Aorta (tissue), 5 donors: ENCODE data around the gene TMEM72. TPM values are rescaled to one million over a fixed set of nuclear protein-coding genes. Genes with fewer than 3 reads are reported as not detected.

Source experiments
- ATAC-seq: fragments of 200-7000 bp; cut with Tn5 transposase; one replicate; pipeline ENCODE4 v1.9.1; 2022; ENCODE audit warnings: moderate library complexity; ENCODE audit not compliant: low FRiP score
- DNase-seq, 2 donors: peaks; one replicate each; pipeline ENCODE4 v3.0.0-alpha.2; 2020
- H3K27ac ChIP-seq, 2 donors: one replicate each; pipeline ENCODE4 v1.5.1; 2013; ENCODE audit warnings: low read length in 2 of 2, mild to moderate bottlenecking in 2 of 2, moderate library complexity in 2 of 2, control low read depth in 1 of 2, inconsistent platforms in 1 of 2, low read depth in 1 of 2
- H3K27me3 ChIP-seq, 2 donors: one replicate each; pipeline ENCODE4 v1.6.1; 2013; ENCODE audit warnings: control low read depth in 1 of 2, low read length in 1 of 2, mild to moderate bottlenecking in 1 of 2, moderate library complexity in 1 of 2; ENCODE audit not compliant: insufficient read depth in 2 of 2, control insufficient read depth in 1 of 2
- H3K36me3 ChIP-seq, 2 donors: one replicate each; pipeline ENCODE4 v1.6.1; 2013; ENCODE audit warnings: control low read depth in 1 of 2, low read length in 1 of 2, mild to moderate bottlenecking in 1 of 2; ENCODE audit not compliant: insufficient read depth in 2 of 2, control insufficient read depth in 1 of 2
- H3K4me1 ChIP-seq, 2 donors: one replicate each; pipeline ENCODE4 v1.6.1; 2013; ENCODE audit warnings: low read length in 2 of 2, control low read depth in 1 of 2, mild to moderate bottlenecking in 1 of 2, moderate library complexity in 1 of 2; ENCODE audit not compliant: insufficient read depth in 2 of 2, control insufficient read depth in 1 of 2
- H3K4me3 ChIP-seq, 2 donors: one replicate each; pipeline ENCODE4 v1.5.1; 2013; ENCODE audit warnings: low read length in 2 of 2, control low read depth in 1 of 2, mild to moderate bottlenecking in 1 of 2
- H3K9me3 ChIP-seq: one replicate; pipeline ENCODE4 v1.6.1; 2013; ENCODE audit warnings: mild to moderate bottlenecking, low read length; ENCODE audit not compliant: control insufficient read depth
- WGBS, 2 donors: extraction: QIAGEN DNeasy Blood & Tissue Kit; methylation state at CpG; one replicate each; pipeline ENCODE4 v1.1.7; 2013; 5-methylcytosine and 5-hydroxymethylcytosine counted together
- intact Hi-C, 2 donors: fragments of 100-400 bp; cut with DNase I; formaldehyde crosslinking; loops; one replicate each; pipeline versions ENCODE4 v1.14.2 to v1.15.0; 2022
- polyA plus RNA-seq, 2 donors: library from polyadenylated mRNA; stranded (reverse); fragments of 200-250 nt; gene quantifications; one replicate each; pipeline ENCODE4 v1.2.3, GENCODE V29; 2013
- total RNA-seq, 2 donors: library from RNA; stranded (reverse); fragmentation: NEBNext Ultra II Directional; extraction: Animal tissue kit (Norgen Biotek cat#: 25700); gene quantifications; one replicate each; pipeline ENCODE4 v1.2.1, GENCODE V29; 2021
- donor health status: healthy with polysubstance abuse.
- donor health status: Bipolar disorder and iron deficiency.
- donor health status: DM: no; HTN: no; CAD: no.
- donor health status: DM: no; HTN: no; CAD: no.
- donor health status: DM: yes; HTN: yes; CAD: no.

The TMEM72 gene
- total and polyA plus RNA-seq, 4 donors: not detected

GRCh38 chr10:44979281-44980191, 68.4 kb downstream of the TMEM72 start:
- intact Hi-C loops: loop anchor here (5.0 to 10.0 kb wide), 2 partner anchors 105 to 1157 kb away; no protein-coding TSS in a partner anchor
- H3K27me3 ChIP-seq: no peaks in the 10 kb centered on the region
- no peak for ATAC-seq
- WGBS, 2 donors: 84% methylated on average over 13 of the region's 13 CpGs
- DNase-seq: peak in 1 of 2 donors; percentile 49
- no peak overlapping the region for H3K4me3 ChIP-seq
- H3K36me3 ChIP-seq: no peaks in the 10 kb centered on the region
- H3K4me1 ChIP-seq: peaks cover 0 to 3% of the 10 kb centered on the region in 2 donors
- no peaks in the 10 kb centered on the region for H3K9me3 ChIP-seq
- peak overlapping the region in 1 of 2 donors; percentile 29 for H3K27ac ChIP-seq

GRCh38 chr10:44980309-44981171, 69.4 kb downstream of the TMEM72 start:
- Histone ChIP-seq H3K36me3 (no peaks in the 10 kb centered on the region), H3K27me3 (no peaks in the 10 kb centered on the region), H3K4me3 (no peak overlapping the region), H3K27ac (peak overlapping the region; percentile 10 to 29), H3K4me1 (peaks cover 1 to 3% of the 10 kb centered on the region in 2 donors), H3K9me3 (no peaks in the 10 kb centered on the region)
- 79 to 82% methylated on average over 14 of the region's 14 CpGs for WGBS, 2 donors
- intact Hi-C loops: loop anchor here in 1 of 2 donors (5.0 kb wide), 1 partner anchor 1158 kb away; no protein-coding TSS in a partner anchor
- ATAC-seq (no peak), DNase-seq (peak in 1 of 2 donors; percentile 56)

DNA sequence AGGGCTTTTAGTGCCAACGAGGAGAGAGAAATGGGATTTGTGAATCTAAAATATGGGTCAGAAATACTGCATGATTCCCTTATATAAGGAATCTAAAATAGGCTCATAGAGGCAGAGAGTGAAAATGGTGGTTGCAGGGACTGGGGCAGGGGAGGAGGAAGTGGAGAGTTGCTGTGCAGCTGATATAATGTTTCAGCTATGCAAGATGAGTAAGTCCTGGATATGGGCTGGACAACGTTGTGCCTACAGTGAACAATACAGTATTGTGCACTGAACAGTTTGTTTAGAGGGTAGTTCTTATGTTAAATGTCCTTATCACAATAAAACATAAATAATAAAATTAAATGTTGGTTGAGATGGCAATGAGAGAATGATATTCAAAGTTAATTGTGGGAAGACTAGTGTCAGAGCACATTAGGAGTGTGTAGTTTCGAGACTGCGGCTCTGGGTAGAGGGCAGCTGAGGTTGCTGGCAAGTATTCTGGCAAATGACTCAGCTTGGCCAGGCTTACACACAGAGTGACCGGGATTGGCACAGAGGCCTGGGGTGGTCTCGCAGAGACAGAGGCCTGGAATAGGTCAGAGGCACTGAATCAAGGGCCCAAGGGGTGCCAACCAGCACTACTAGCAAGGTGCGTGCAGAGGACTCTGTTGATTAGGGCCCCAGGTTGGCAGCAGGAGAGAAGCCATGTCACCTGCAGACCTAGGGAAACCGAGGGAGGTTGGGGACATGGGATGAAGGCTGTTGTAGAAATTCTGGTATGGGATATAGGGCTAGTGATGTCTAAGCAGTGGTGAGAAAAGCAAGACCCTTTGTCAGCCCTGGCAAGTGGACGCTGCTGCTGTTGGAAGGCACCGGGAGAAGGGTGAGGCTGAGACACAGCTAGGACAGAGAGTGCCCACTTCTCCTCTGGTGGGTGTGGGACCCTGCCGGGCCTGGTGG, 70.3 kb downstream of the TMEM72 start:
- intact Hi-C loops: loop anchor here in 1 of 2 donors (5.0 kb wide), 1 partner anchor 1159 kb away; no protein-coding TSS in a partner anchor
- peak; percentile 42 for ATAC-seq
- H3K4me3 ChIP-seq: no peak overlapping the region
- peak overlapping the region; percentile 10 to 87 for H3K27ac ChIP-seq
- no peaks in the 10 kb centered on the region for H3K36me3 ChIP-seq
- H3K4me1 ChIP-seq: peaks cover 3 to 5% of the 10 kb centered on the region in 2 donors
- no peaks in the 10 kb centered on the region for H3K27me3 ChIP-seq
- WGBS, 2 donors: 10% methylated on average over 11 of the region's 11 CpGs
- DNase-seq: peak; percentile 88 to 90
- H3K9me3 ChIP-seq: no peaks in the 10 kb centered on the region

DNA sequence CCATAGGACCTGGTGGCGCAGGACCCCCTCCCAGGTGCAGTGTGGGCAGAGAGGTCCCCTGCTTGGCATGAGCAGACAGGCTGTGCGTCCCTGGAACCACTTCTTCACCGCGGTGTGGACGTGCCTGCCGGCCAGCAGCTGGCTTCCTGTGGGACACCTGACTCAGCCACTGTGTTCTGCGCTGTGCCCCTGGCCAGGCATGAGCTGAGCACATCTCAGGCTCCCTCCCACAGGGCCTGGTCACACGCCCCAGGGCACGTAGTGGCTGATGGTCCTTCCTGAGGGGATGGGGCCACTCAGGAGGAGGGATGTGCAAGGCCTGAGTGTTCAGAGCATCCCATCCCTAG, 71.0 kb downstream of the TMEM72 start:
- H3K27me3 ChIP-seq: no peaks in the 10 kb centered on the region
- DNase-seq (peak; percentile 91 to 95), ATAC-seq (peak; percentile 55)
- H3K27ac ChIP-seq: peak overlapping the region in 1 of 2 donors; percentile 87
- H3K4me1 ChIP-seq: peaks cover 3 to 5% of the 10 kb centered on the region in 2 donors
- H3K4me3 ChIP-seq: no peak overlapping the region
- intact Hi-C loops: loop anchor here in 1 of 2 donors (5.0 kb wide), 1 partner anchor 1160 kb away; no protein-coding TSS in a partner anchor
- WGBS, 2 donors: 8 to 14% methylated on average over 9 of the region's 9 CpGs
- no peaks in the 10 kb centered on the region for H3K36me3 ChIP-seq
- no peaks in the 10 kb centered on the region for H3K9me3 ChIP-seq

DNA sequence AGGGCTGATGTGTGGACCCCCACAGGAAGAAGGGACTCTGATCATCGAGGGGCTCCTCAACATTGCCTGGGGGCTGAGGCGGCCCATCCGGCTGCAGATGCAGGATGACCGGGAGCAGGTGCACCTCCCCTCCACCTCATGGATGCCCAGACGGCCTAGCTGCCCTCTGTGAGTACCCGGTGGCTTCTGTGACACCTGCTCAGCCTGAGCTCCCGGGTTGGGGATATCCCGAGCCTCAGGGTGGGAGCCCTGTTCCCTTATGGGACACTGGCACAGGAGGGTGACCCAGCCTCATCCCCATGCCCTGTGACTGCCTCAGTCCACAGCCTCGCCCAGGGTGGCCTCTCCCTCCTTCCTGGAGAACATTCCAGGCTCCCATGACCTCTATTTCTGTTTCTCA, 71.4 kb downstream of the TMEM72 start:
- no peaks in the 10 kb centered on the region for H3K27me3 ChIP-seq
- no peak overlapping the region for H3K4me3 ChIP-seq
- H3K27ac ChIP-seq: peak overlapping the region in 1 of 2 donors; percentile 87
- 92 to 93% methylated on average over 6 to 9 of the region's 9 CpGs for WGBS, 2 donors
- DNase-seq: peak in 1 of 2 donors; percentile 62
- no peaks in the 10 kb centered on the region for H3K36me3 ChIP-seq
- no peaks in the 10 kb centered on the region for H3K9me3 ChIP-seq
- ATAC-seq: no peak
- intact Hi-C loops: loop anchor here in 1 of 2 donors (5.0 kb wide), 1 partner anchor 1160 kb away; no protein-coding TSS in a partner anchor
- H3K4me1 ChIP-seq: peaks cover 3 to 5% of the 10 kb centered on the region in 2 donors

GRCh38 chr10:44983066-44983894, 72.1 kb downstream of the TMEM72 start:
- ATAC-seq: no peak
- no peaks in the 10 kb centered on the region for H3K36me3 ChIP-seq
- DNase-seq: peak in 1 of 2 donors; percentile 69
- H3K4me1 ChIP-seq: peaks cover 3 to 5% of the 10 kb centered on the region in 2 donors
- no peaks in the 10 kb centered on the region for H3K9me3 ChIP-seq
- no peak overlapping the region for H3K4me3 ChIP-seq
- intact Hi-C loops: loop anchor here in 1 of 2 donors (5.0 kb wide), 1 partner anchor 1161 kb away; no protein-coding TSS in a partner anchor
- WGBS, 2 donors: 66 to 68% methylated on average over 13 of the region's 13 CpGs
- no peak overlapping the region for H3K27ac ChIP-seq
- H3K27me3 ChIP-seq: no peaks in the 10 kb centered on the region

DNA sequence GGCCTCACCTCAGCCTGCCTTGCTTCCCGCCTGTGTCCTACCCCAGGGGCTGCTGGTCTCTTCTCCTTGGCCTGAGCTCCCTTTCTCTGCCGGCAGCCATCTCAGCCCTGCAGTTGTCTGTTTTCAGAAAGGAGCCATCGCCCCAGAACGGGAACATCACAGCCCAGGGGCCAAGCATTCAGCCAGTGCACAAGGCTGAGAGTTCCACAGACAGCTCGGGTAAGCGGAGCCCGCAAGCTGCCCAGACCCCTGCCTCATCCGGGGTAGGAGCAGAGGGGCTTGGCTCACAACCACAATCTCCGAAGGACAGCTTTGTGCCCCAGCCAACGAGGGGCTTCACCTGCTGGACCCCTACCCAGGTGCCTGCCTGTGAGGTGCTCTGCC, 72.8 kb downstream of the TMEM72 start:
- peak overlapping the region in 1 of 2 donors; percentile 50 for H3K27ac ChIP-seq
- 88% methylated on average over 10 of the region's 10 CpGs for WGBS, 2 donors
- H3K27me3 ChIP-seq: no peaks in the 10 kb centered on the region
- DNase-seq (peak in 1 of 2 donors; percentile 59), ATAC-seq (no peak)
- no peaks in the 10 kb centered on the region for H3K36me3 ChIP-seq
- no peak overlapping the region for H3K4me3 ChIP-seq
- no peaks in the 10 kb centered on the region for H3K9me3 ChIP-seq
- peaks cover 3 to 5% of the 10 kb centered on the region in 2 donors for H3K4me1 ChIP-seq
- intact Hi-C loops: loop anchor here in 1 of 2 donors (5.0 kb wide), 1 partner anchor 1162 kb away; no protein-coding TSS in a partner anchor
